HL-60 (cell line): Measurements from ENCODE around the gene TBX21.

Experiments
- CTCF ChIP-seq: IDR thresholded peaks from one replicate; pipeline ENCODE4 v1.5.1; 2011; ENCODE audit warnings: low read length, control low read depth, inconsistent platforms; ENCODE audit not compliant: insufficient read depth
- GABPA ChIP-seq: IDR thresholded peaks from 2 replicates; pipeline ENCODE4 v1.6.1; 2012; ENCODE audit warnings: low read depth
- POLR2AphosphoS5 ChIP-seq: IDR thresholded peaks from 2 replicates; pipeline ENCODE4 v1.6.1; 2012; ENCODE audit warnings: low read depth
- SPI1 ChIP-seq: IDR thresholded peaks from 2 replicates; pipeline ENCODE4 v1.6.1; 2012; ENCODE audit warnings: low read depth, mild to moderate bottlenecking, borderline replicate concordance
- TF ChIP-seq, protein P1 (sequence below): IDR thresholded peaks from 2 replicates; pipeline ENCODE4 v1.6.1; 2012; ENCODE audit warnings: low read depth; ENCODE audit not compliant: insufficient replicate concordance

DNA sequence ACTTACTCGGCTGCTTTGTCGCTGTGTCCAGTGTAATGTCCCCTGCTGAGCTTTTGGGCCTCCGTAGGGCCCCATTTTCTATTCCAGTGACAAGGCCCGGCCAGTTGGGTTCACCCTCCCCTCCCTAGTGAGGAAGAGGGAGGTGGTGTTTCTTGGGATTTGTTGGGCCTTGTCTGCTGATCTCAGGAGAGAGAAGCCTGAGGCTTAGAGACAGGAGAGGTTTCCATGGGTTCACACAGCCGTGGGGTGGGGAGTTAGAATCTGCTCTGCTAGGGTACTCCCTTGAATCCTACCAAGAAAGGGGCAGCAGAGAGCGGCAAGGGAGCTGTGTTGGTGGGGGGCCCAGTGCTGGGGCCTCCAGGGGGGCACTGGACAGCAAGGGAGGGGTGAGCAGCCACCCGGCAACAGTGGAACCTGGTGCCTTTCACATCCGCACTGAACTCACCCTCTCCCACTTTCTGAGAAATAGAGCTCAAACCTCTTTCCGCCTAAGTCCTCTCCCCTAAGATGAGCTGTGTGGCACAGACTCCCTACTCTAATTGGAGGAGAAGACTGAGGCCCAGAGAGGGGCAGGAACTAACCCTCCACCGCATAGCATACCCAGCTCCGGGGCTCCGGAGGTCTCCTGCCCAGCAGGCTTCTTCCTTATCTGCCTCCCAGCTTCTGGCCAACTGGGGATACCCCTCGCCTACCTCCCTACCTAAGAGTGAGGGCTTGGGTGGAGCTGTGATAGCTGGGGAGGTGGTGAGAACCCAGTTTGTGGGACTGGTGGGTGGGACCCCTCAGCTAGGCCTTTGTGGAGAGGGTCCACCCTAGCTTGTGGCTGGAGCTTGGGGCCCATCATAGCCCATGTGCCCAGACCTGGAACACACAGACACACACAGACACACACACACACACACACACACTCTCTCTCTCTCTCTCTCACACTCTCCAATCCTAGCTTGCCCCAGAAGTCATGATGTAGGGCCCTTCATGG, 32.3 kb upstream of the TBX21 start:
- TF ChIP-seq CTCF: no peak
- no peak for TF ChIP-seq SPI1
- TF ChIP-seq, protein P1, sequence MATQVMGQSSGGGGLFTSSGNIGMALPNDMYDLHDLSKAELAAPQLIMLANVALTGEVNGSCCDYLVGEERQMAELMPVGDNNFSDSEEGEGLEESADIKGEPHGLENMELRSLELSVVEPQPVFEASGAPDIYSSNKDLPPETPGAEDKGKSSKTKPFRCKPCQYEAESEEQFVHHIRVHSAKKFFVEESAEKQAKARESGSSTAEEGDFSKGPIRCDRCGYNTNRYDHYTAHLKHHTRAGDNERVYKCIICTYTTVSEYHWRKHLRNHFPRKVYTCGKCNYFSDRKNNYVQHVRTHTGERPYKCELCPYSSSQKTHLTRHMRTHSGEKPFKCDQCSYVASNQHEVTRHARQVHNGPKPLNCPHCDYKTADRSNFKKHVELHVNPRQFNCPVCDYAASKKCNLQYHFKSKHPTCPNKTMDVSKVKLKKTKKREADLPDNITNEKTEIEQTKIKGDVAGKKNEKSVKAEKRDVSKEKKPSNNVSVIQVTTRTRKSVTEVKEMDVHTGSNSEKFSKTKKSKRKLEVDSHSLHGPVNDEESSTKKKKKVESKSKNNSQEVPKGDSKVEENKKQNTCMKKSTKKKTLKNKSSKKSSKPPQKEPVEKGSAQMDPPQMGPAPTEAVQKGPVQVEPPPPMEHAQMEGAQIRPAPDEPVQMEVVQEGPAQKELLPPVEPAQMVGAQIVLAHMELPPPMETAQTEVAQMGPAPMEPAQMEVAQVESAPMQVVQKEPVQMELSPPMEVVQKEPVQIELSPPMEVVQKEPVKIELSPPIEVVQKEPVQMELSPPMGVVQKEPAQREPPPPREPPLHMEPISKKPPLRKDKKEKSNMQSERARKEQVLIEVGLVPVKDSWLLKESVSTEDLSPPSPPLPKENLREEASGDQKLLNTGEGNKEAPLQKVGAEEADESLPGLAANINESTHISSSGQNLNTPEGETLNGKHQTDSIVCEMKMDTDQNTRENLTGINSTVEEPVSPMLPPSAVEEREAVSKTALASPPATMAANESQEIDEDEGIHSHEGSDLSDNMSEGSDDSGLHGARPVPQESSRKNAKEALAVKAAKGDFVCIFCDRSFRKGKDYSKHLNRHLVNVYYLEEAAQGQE: no peak
- TF ChIP-seq POLR2AphosphoS5: no peak
- TF ChIP-seq GABPA: no peak
